Stimulated activated CD8-positive, alpha-beta memory T cell treated with anti-CD3 and anti-CD28 coated beads, Interleukin-7, amount 100 ng/mL, for 4 hours (primary cell): ENCODE results near the gene NLRC4.
"Not testable (repeated sequence)": the region's sequence is repeated elsewhere in the genome, so short reads cannot be mapped to it uniquely, and the experiment has no call there.

Source experiments
- DNase-seq, 2 donors: peaks; one replicate each; pipeline ENCODE4 v3.0.0-alpha.2; 2020; ENCODE audit warnings: low read depth in 2 of 2

NLRC4 gene

GRCh38 chr2:32264422-32265105 is at the start of gene NLRC4:
NLRC4 (minus strand) TSS chr2:32264886; CDS start chr2:32256775, 8,111 bp downstream.
- no peak for DNase-seq

- DNase-seq, result no peak
Observed at GRCh38 chr2:32310577-32310976, 45.9 kb upstream of the NLRC4 start.

DNA sequence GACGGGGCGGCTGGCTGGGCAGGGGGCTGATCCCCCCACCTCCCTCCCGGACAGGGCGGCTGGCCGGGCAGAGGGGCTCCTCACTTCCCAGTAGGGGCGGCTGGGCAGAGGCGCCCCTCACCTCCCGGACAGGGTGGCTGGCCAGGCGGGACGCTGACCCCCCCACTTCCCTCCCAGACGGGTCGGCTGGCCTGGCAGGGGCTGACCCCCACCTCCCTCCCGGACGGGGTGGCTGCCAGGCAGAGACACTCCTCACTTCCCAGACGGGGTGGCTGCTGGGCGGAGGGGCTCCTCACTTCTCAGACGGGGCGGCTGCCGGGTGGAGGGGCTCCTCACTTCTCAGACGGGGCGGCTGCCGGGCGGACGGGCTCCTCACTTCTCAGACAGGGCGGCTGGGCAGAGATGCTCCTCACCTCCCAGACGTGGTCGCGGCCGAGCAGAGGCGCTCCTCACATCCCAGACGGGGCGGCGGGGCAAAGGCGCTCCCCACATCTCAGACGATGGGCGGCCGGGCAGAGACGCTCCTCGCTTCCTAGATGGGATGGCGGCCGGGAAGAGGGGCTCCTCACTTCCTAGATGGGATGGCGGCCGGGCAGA is 29.4 kb upstream of the NLRC4 start:
- DNase-seq, result not testable (repeated sequence)

- not testable (repeated sequence) for DNase-seq
Observed at GRCh38 chr2:32293493-32293892, 28.8 kb upstream of the NLRC4 start.

- DNase-seq, result no peak
Observed at GRCh38 chr2:32291746-32292145, 27.1 kb upstream of the NLRC4 start.

- DNase-seq, result no peak
Observed at GRCh38 chr2:32290000-32290339, 25.3 kb upstream of the NLRC4 start.

- DNase-seq, result no peak
Observed at GRCh38 chr2:32289165-32289999, 24.7 kb upstream of the NLRC4 start.

GRCh38 chr2:32284321-32284720 is 19.6 kb upstream of the NLRC4 start:
- no peak for DNase-seq

- no peak for DNase-seq
Observed at GRCh38 chr2:32278478-32278853, 13.8 kb upstream of the NLRC4 start.

DNA sequence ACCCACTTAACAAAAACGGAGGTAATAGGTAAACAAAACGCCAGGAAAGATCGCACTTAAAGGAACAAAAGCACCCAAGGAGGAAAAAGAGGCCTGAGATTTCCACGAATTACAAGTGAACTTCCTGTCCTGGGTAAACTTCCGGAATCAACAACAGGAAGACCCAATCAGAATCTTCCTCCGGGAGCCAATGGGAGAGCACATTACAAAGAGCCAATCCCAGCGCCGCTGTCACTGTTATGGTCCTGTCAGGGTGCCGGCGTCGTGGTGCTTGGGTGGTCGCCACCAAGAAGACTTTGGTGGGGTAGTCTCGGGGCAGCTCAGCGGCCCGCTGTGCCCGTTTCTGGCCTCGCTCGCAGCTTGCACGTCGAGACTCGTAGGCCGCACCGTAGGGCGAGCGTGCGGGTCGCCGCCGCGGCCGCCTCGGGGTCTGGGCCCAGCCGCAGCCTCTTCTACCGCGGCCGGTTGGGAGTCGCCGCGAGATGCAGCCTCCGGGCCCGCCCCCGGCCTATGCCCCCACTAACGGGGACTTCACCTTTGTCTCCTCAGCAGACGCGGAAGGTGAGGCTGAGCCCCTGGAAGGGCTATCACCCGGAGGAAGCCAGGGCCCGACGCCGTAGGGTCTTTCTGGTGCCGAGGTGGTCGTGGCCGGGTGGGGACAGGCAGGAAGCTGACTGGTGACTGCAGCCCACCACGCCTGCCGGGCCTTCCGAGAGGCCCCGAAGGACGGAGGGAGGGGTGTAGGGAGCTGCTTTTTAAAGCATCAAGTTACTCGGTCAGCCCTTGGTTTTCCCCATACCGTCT is 13.2 kb upstream of the NLRC4 start, which contains the start of gene YIPF4:
Gene YIPF4, plus strand, starts transcription at position 231 of the 804 bp plus-strand sequence. Its CDS starts 252 bp downstream, at position 483.
- DNase-seq, result peak; percentile 78 to 81

DNA sequence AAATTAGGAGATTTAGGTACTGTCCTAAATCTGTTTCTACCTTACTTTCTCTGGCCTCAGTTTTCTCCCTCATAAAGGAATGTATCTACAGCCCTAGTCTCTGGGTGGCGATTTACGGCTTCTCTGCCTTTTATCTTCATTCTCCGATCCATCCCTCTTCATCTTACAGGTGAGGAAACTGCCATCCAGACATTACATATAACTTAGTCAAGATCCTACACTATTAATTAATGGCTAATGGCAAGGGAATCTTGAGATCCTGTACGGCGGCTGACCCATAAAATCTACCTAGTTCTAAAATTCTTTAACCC is 12.6 kb upstream of the NLRC4 start:
- DNase-seq, result no peak

DNA sequence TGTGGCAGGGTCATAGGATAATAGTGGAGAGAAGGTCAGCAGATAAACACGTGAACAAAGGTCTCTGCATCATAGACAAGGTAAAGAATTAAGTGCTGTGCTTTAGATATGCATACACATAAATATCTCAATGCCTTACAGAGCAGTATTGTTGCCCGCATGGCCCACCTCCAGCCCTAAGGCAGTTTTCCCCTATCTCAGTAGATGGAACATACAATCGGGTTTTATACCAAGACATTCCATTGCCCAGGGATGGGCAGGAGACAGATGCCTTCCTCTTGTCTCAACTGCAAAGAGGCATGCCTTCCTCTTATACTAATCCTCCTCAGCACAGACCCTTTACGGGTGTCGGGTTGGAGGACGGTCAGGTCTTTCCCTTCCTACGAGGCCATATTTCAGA is 11.1 kb upstream of the NLRC4 start:
- DNase-seq, result not testable (repeated sequence)

- DNase-seq, result no peak
Observed at GRCh38 chr2:32274289-32274688, 9.6 kb upstream of the NLRC4 start.

DNA sequence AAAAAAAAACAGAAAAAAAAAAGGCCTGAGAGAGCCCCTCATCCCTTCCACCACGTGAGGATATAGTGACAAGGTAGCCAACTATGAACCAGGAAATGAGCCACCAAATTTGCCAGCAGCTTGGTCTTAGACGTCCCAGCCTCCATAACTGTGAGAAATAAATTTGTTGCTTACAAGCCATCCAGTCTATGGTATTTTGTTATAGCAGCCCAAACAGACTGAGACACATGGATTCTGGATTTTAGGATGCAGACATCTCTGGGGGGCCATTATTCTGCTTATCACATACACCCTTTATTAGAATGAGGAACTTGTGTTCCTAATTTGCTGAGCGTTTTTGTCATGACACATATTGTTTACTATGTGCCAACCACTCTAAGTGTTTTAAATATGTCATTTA is 7.6 kb upstream of the NLRC4 start:
- DNase-seq, result no peak

- no peak for DNase-seq
Observed at GRCh38 chr2:32271063-32271462, 6.4 kb upstream of the NLRC4 start.

DNA sequence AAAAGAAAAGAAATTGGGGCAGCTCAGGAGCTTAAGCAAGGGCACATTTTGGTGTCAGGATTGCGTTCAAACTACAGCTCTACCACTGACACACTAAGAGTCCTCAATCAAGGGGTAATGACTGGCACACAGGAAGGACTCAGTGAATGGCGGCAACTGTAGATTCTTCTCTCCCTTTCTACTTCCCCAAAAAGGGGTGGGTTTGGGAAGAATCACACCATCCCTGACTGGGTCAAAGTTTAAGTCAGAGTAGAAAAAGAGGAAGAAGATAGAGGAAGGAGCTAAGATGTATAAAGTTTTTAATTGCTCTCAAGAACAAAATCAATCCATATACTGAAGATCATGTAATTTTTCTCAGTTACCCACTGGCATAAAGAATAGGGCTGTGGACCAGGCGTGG is 2.6 kb downstream of the NLRC4 start:
- no peak for DNase-seq

DNA sequence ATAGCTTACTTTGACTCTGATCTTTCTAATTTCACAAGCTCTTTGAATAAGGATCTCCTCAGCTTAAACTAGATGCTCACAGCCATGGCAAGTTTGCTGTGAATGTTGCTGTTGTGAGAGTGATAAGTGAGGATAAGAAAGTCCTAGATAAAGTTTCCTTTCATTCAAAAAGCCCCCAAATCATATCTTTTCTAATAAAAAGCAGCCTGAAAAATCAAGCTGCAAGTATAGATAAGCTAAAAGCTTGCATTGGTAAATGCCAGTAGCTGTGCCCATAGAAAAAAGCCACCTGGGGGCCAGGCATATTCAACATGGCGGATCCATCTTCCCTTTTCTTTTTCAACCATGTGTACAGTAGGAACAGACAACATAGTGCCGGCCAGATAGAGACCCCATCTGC is 4.3 kb downstream of the NLRC4 start:
- DNase-seq, result no peak

DNA sequence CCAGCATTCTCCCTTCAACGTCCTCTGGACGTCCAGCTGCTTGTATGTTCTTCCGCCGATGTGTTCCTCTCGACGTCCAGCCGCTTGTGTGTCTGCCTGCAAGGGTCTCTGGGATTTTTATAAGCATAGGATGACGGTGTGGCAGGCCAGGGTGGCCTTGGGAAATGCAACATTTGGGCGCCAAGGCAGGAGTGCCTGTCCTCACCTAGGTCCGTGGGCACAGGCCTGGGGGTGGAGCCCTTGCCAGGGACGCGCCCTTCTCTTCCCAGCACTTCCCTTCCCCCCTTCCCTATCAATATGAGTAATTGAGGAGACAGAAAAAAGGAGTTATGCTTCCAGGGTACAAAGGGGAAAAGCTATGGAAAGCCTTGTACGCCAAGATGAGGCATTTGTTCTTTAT is 6.4 kb downstream of the NLRC4 start:
- no peak for DNase-seq

DNA sequence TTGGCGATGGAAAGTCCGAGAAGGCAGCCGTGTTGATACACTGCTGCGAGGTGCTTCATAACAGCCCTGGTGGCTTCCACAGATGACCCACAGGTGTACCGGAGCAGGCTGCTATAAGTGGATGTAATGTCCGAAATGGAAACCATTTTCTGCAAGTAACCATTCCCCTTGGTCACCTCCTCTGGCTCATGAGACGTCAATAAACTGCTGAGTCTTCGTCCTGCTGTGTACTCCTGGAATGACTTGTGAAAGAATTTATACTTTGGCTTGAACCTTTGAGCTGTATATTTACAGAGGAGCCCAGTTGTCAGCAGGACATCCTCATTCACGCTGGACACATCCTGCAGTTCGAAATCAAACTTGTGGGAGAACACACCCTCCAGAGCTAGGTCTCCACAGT is 14.4 kb downstream of the NLRC4 start:
- DNase-seq, result no peak

GRCh38 chr2:32249731-32250236 is 14.9 kb downstream of the NLRC4 start:
- DNase-seq, result no peak

GRCh38 chr2:32248299-32248698 is 16.4 kb downstream of the NLRC4 start:
- no peak for DNase-seq

DNA sequence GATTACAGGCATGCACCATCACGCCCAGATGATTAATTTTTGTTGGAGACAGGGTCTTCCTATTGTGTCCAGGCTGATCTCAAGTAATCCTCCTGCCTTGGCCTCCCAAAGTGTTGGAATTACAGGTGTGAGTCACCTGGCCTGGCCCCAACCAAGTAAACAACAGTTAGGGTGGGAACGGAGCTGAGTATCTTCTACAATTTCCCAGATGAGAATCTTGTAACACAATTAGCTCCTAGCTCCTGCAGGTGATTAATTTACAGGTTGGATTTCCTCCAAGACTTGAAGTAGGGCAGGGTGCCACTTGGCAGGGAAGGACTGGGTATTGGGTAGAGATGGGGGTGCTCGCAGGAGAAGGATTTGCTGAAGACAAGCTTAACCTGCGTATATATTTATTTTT is 17.8 kb downstream of the NLRC4 start:
- DNase-seq, result no peak
